ENCODE data around the gene SIK3.

SIK3 gene

DNA sequence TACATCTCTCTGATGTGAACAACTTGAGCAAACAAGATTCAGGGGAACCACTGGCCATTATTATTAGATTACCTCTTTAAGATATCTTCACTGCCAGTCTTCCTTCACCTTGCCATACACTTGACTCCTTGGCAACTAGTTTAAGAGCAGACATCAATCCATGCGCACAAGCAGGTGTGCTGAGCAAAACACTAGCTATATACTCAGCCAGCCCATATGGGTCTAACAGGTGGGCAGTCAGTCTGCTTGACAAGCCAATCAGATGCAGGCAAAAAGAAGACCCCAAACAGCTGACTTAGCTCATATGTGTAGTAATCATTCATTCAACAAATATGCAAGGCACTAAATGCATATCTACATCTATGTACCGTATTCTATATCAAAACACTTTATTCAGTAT lies 101.2 kb downstream of the SIK3 start:
- DNase-seq: no peak

DNA sequence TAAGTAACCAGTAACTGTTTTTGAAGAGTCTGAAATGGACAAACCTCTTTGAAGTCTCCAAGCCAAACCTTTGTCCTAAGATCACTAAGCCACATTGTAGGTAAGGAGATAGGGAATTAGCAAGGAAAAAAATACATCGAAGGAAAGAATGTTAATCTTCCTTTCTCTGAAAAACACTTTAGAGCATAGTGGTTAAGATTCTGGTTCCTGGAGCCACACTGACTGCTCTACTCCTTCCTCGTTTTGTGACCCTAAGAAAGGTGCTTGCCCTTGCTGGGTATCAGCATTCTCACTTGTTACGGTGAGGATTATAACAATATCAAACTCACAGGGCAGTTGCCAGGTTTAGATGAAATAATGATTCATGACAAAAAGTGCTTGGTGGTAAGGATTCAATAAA lies 104.0 kb downstream of the SIK3 start:
- DNase-seq: no peak

GRCh38 chr11:116993599-116993998 lies 104.6 kb downstream of the SIK3 start:
- no peak for DNase-seq

DNA sequence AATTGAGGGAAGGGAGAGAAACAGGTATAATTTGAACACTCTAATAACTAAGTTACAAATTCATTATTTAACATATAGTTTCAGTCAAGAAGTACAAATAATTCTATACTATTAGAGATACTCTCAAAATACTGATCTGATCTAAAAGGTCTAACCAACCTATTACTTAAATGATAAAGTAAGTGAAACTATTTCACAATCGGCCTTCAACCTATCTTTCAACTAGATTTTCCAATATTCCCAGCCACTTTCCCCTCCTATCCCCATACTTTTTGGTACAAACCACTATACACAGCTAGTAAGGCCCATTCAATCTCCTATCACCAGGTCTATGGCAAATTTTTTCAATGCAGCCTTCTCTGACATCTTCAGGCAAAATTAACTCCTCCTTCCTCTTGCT lies 106.7 kb downstream of the SIK3 start:
- DNase-seq: no peak

DNA sequence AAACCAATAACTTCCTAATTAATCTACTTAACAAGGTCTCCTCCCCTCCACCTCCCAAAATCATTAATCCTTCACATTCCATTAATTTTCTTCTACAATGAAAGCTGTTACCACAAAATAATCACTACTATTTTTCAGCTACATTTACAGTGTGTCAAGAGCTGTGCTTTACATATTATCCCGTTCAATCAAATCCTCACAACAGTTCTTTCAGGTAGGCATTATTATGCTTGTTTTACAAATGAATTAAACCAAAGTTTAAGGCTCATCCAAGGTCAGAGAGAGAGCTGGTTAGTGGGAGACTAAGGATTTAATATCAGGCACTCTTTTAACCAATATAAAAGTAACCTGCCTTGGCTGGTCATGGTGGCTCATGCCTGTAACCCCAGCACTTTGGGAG lies 107.4 kb downstream of the SIK3 start:
- DNase-seq: no peak

DNA sequence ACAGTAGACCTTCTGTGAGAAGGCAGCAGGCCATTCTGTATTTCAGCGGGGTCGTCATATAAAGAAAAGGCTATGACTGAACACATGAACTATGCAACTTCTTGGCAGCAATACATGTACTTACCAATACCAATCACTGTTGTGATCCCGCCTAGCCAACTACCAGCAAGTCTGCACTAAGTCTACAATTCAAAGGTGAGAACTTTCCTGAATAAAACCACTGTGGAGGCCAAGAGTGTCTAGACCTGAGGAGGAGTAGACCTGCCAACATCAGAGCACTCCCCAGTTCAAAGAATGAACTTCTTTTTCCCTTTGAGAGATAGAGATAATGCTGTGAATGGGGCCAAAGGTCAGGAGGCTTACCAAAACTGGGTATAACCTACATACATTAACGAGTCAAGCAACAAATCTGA lies 108.2 kb downstream of the SIK3 start:
- DNase-seq: no peak

- DNase-seq: no peak
These were observed 109.0 kb downstream of the SIK3 start for GRCh38 chr11:116989184-116989583.

GRCh38 chr11:116986521-116987105 lies 111.6 kb downstream of the SIK3 start:
- peak; percentile 88 to 90 for DNase-seq

GRCh38 chr11:116984589-116984988 lies 113.6 kb downstream of the SIK3 start:
- DNase-seq: peak; percentile 88 to 90

DNA sequence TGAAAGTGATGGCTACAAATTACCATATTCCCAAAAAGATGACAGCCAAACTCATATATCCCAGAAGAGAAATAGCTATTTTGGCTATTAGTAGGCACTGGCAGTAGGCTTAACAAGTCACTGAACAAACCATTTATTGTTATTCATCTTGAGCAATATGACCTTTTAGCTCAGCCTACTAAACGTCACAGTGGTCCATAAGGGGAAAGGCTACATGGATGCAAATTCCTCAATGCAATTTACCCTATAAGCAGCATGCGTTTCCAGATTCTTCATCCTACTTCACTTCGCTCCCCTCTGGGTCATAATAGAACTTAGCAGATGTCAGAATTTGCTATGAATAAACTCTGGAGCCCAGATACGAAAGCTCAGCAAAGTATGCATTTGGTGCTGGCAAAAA lies 114.0 kb downstream of the SIK3 start:
- DNase-seq: no peak

- peak; percentile 88 to 93 for DNase-seq
These were observed 116.9 kb downstream of the SIK3 start for GRCh38 chr11:116981266-116981885.

DNA sequence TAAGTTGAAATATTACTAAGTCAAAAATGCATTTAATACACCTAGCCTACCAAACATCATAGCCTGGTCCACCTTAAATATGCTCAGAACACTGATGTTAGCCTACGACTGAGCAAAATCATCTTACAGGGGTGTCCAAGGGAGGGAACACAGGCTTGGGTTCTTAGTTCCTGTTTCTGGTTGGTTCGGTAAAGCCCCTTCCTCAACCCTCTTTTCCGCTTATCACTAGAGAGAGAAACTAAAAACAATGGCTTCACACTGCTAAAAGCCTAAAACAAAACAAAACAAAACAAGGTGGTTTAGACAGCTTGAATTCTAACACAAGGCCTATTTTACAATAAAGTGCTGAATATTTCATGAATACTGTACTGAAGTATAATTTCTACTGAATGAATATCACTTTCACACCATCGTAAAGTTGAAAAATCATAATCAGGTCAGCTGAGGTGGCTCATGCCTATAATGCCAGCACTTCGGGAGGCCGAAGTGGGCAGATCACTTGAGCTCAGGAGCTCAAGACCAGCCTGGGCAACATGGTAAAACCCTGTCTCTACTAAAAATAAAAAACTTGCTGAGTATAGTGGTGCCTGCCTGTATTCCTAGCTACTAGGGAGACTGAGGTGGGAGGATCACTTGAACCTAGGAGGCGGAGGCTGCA lies 118.0 kb downstream of the SIK3 start:
- no peak for DNase-seq

GRCh38 chr11:116976941-116977570 lies 121.2 kb downstream of the SIK3 start:
- DNase-seq: no peak

DNA sequence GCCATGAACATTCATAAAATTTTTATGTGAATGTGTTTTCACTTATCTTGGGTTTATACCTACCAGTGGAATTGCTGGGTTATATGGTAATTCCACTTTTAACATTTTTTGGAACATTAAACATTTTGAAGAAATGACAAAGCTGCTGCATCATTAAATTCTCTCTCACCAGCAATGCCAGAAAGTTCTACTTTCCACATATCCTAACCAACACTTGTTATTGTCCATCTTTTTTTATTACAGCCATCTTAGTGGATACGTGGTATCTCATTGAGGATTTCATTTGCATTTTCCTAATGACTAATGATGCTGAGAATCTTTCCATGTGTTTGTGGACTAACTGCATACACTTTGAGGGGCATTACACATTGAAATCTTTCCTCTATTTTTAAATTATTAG lies 122.6 kb downstream of the SIK3 start:
- no peak for DNase-seq

DNA sequence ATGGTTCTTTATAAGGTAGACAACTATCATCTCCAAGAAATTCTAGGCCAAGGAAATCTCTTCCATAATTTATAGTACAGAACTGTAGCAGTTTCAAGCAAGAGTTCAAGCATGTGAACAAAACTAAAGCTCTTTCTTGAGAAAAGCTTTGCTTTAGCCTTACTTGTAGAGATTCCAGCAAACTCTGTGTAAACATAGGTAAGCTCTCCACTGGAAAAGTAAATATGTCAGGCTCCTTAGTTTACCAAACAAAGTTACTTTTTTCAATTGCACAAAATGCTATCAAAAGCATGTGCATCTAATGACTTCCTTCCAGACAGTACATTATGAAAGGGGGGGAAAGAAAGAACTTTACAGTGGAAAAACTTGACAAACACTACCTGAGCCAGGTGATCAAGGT lies 125.0 kb downstream of the SIK3 start:
- no peak for DNase-seq

DNA sequence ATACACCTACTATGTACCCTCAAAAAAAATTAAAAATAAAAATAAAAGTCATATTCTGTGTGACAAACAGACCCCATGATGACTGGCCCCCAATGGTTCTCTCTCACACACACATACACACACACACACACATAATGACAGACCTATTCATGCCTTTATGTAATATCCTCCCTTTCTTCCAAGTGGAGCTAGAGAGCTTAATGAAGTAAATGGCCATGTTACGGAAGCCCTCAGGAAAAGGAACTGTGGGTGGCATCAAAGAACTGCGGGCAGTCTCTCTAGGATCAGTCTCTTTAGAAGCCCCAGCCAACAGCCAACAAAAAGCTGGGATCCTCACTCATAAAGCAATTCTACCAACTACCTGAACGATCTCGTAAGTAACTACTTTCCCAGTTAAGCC lies 125.5 kb downstream of the SIK3 start:
- peak in 1 of 2 experiments; percentile 6 for DNase-seq

GRCh38 chr11:116970485-116971292 lies 127.5 kb downstream of the SIK3 start:
- DNase-seq: no peak

GRCh38 chr11:116969694-116970093 lies 128.5 kb downstream of the SIK3 start:
- no peak for DNase-seq

GRCh38 chr11:116964269-116964668 lies 134.0 kb downstream of the SIK3 start:
- DNase-seq: no peak

DNA sequence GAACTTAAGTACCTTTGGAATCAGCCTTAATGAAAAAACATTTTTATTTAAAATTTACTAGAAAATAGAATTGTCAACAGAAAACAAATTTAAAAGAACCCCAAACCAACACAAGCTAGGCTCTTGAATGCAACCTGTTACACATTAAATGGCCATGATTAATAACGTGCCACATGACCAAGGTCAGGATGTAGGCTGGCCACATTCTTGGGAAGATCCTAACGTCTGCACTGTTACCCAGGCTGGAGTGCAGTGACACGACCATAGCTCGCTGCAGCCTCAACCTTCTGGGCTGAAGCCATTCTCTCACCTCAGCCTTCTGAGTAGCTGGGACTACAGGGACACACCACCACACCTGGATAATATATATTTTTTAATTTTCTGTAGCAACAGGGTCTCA lies 134.4 kb downstream of the SIK3 start:
- no peak for DNase-seq

GRCh38 chr11:116962108-116962507 lies 136.1 kb downstream of the SIK3 start:
- no peak for DNase-seq

GRCh38 chr11:116960930-116961329 lies 137.3 kb downstream of the SIK3 start:
- DNase-seq: no peak

DNA sequence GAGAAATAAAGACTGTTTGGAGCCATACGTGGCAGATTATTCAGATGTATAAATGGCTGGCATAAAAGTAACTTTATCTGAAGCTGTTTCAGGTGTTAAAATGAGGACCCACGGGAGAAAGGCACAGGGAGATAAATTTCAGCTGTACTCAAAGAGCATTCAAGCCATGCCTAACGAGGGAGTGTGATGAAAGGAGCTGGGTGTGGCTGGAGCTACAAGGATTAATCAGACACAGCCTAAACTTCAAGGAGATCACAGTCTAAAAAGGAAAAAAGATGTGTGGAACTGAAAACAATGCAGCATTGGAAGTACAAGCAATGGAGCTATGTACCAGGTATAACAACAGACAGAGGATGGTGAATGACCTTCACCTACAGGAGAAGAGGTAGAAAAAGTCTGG lies 140.0 kb downstream of the SIK3 start:
- no peak for DNase-seq

Measured in AML-193 (cell line).